ENCODE measurements around the gene VTCN1. TPM values are rescaled to one million over a fixed set of nuclear protein-coding genes. Genes with fewer than 3 reads are reported as not detected.

VTCN1 gene
- total RNA-seq, 1 experiment from 2014 or later, result 0.52 TPM

- ChIA-PET POLR2A (no interaction called here), CTCF (no interaction called here)
- no peak for DNase-seq
- H3K4me3 Mint-ChIP-seq (ENCODE audit: unreplicated experiment), result no peak overlapping the region
- no peaks in the 10 kb centered on the region for H3K27me3 Mint-ChIP-seq (ENCODE audit: insufficient read depth, unreplicated experiment)
- Histone ChIP-seq H3K4me1 (peaks cover 7% of the 10 kb centered on the region; the same call in 1 of the 2 replicates), H3K4me3 (ENCODE audit: low read depth, low read length) (no peak overlapping the region), H3K36me3 (ENCODE audit: control insufficient read depth, insufficient read depth, low read length) (no peaks in the 10 kb centered on the region), H3K9me3 (no peaks in the 10 kb centered on the region), H3K27me3 (replicated peaks; ENCODE audit: control insufficient read depth, insufficient read depth, low read length) (no peaks in the 10 kb centered on the region)
- no peaks in the 10 kb centered on the region for H3K9me3 Mint-ChIP-seq (ENCODE audit: unreplicated experiment)
- peaks cover 14% of the 10 kb centered on the region for H3K4me1 Mint-ChIP-seq (ENCODE audit: low read depth, unreplicated experiment)
- H3K36me3 Mint-ChIP-seq (ENCODE audit: insufficient read depth, unreplicated experiment), result no peaks in the 10 kb centered on the region
- no peak overlapping the region for H3K27ac Mint-ChIP-seq (ENCODE audit: unreplicated experiment)
- no TSS peak for BruUV-seq (replicated peaks)
- intact Hi-C loops (cut with micrococcal nuclease; ENCODE audit: unreplicated experiment), result no loop called here
- no peak for TF ChIP-seq CTCF (IDR thresholded peaks at IDR 0.05; ENCODE audit: insufficient read depth in 1 of 2, low read depth in 1 of 2, low read length in 1 of 2, severe bottlenecking in 1 of 2, unreplicated experiment in 1 of 2)
These were observed 33.4 kb downstream of the VTCN1 start for GRCh38 chr1:117177376-117177775.

GRCh38 chr1:117176579-117176978 is 34.1 kb downstream of the VTCN1 start:
- POLR2A ChIA-PET, result no interaction called here
- H3K4me1 Mint-ChIP-seq (ENCODE audit: low read depth, unreplicated experiment), result peaks cover 13% of the 10 kb centered on the region
- TF ChIP-seq CTCF (IDR thresholded peaks at IDR 0.05; ENCODE audit: insufficient read depth in 1 of 2, low read depth in 1 of 2, low read length in 1 of 2, severe bottlenecking in 1 of 2, unreplicated experiment in 1 of 2), result no peak

GRCh38 chr1:117174851-117175250 is 35.9 kb downstream of the VTCN1 start:
- H3K4me3 ChIP-seq (ENCODE audit: low read depth, low read length), result no peak overlapping the region
- intact Hi-C loops (cut with micrococcal nuclease; ENCODE audit: unreplicated experiment), result no loop called here
- TF ChIP-seq CTCF (IDR thresholded peaks at IDR 0.05; ENCODE audit: insufficient read depth in 1 of 2, low read depth in 1 of 2, low read length in 1 of 2, severe bottlenecking in 1 of 2, unreplicated experiment in 1 of 2), result no peak
- H3K9me3 ChIP-seq, result no peaks in the 10 kb centered on the region
- no TSS peak for BruUV-seq (replicated peaks)
- H3K4me1 ChIP-seq, result peaks cover 4% of the 10 kb centered on the region; the same call in 1 of the 2 replicates
- H3K27ac Mint-ChIP-seq (ENCODE audit: unreplicated experiment), result no peak overlapping the region
- H3K27me3 ChIP-seq (replicated peaks; ENCODE audit: control insufficient read depth, insufficient read depth, low read length), result no peaks in the 10 kb centered on the region
- DNase-seq, result no peak
- H3K27me3 Mint-ChIP-seq (ENCODE audit: insufficient read depth, unreplicated experiment), result no peaks in the 10 kb centered on the region
- POLR2A ChIA-PET, result no interaction called here
- H3K4me3 Mint-ChIP-seq (ENCODE audit: unreplicated experiment), result no peak overlapping the region
- no peaks in the 10 kb centered on the region for H3K36me3 ChIP-seq (ENCODE audit: control insufficient read depth, insufficient read depth, low read length)
- CTCF ChIA-PET, result no interaction called here
- H3K36me3 Mint-ChIP-seq (ENCODE audit: insufficient read depth, unreplicated experiment), result no peaks in the 10 kb centered on the region
- peaks cover 5% of the 10 kb centered on the region for H3K4me1 Mint-ChIP-seq (ENCODE audit: low read depth, unreplicated experiment)
- no peaks in the 10 kb centered on the region for H3K9me3 Mint-ChIP-seq (ENCODE audit: unreplicated experiment)

More at GRCh38 chr1:117176579-117176978, 34.1 kb downstream of the VTCN1 start:
- CTCF ChIA-PET, result no interaction called here
- BruUV-seq (replicated peaks), result no TSS peak
- Histone ChIP-seq H3K9me3 (no peaks in the 10 kb centered on the region), H3K36me3 (ENCODE audit: control insufficient read depth, insufficient read depth, low read length) (no peaks in the 10 kb centered on the region), H3K27me3 (replicated peaks; ENCODE audit: control insufficient read depth, insufficient read depth, low read length) (no peaks in the 10 kb centered on the region), H3K4me3 (ENCODE audit: low read depth, low read length) (no peak overlapping the region), H3K4me1 (peaks cover 7% of the 10 kb centered on the region; the same call in 1 of the 2 replicates)
- no peaks in the 10 kb centered on the region for H3K36me3 Mint-ChIP-seq (ENCODE audit: insufficient read depth, unreplicated experiment)
- no peaks in the 10 kb centered on the region for H3K9me3 Mint-ChIP-seq (ENCODE audit: unreplicated experiment)
- H3K27ac Mint-ChIP-seq (ENCODE audit: unreplicated experiment), result no peak overlapping the region
- H3K4me3 Mint-ChIP-seq (ENCODE audit: unreplicated experiment), result no peak overlapping the region
- intact Hi-C loops (cut with micrococcal nuclease; ENCODE audit: unreplicated experiment), result no loop called here
- H3K27me3 Mint-ChIP-seq (ENCODE audit: insufficient read depth, unreplicated experiment), result no peaks in the 10 kb centered on the region
- DNase-seq, result no peak
